Sigmoid colon (tissue), 7 donors: ENCODE data around the gene CCDC92B. TPM values are rescaled to one million over a fixed set of nuclear protein-coding genes. Genes with fewer than 3 reads are reported as not detected.

Source experiments
- DNase-seq: peaks from one replicate; pipeline ENCODE4 v3.0.0-alpha.2; 2019
- H3K27ac ChIP-seq, 4 donors: fragments of 200-600 bp; sonication (generic); one replicate each; pipeline ENCODE4 v1.5.1; 2016 to 2019; ENCODE audit warnings: mild to moderate bottlenecking in 1 of 4
- H3K27me3 ChIP-seq, 3 donors: fragments of 200-600 bp; sonication (generic); one replicate each; pipeline ENCODE4 v1.5.1; 2019; ENCODE audit warnings: mild to moderate bottlenecking in 1 of 3
- H3K36me3 ChIP-seq, 4 donors: fragments of 200-600 bp; sonication (generic); one replicate each; pipeline ENCODE4 v1.5.1; 2016 to 2019
- H3K4me1 ChIP-seq, 4 donors: fragments of 200-600 bp; sonication (generic); one replicate each; pipeline ENCODE4 v1.5.1; 2017 to 2019
- H3K4me3 ChIP-seq, 4 donors: fragments of 200-600 bp; sonication (generic); one replicate each; pipeline ENCODE4 v1.5.1; 2017 to 2019; ENCODE audit warnings: mild to moderate bottlenecking in 2 of 4, moderate library complexity in 1 of 4
- H3K9me3 ChIP-seq, 4 donors: fragments of 200-600 bp in 3 of 4; sonication (generic) in 3 of 4; one replicate each; pipeline versions ENCODE4 v1.5.1 to v1.6.1; 2013 to 2019
- EP300 ChIP-seq, 4 donors: sonication (generic); formaldehyde crosslinking; IDR thresholded peaks; one replicate each; pipeline ENCODE4 v1.6.1; 2017; ENCODE audit warnings: antibody characterized with exemption in 4 of 4
- POLR2A ChIP-seq, 2 donors: fragments of 450-650 bp; IDR thresholded peaks; one replicate each; pipeline ENCODE4 v1.6.1; 2016; ENCODE audit warnings: antibody characterized with exemption in 2 of 2, mild to moderate bottlenecking in 2 of 2, moderate library complexity in 2 of 2
- POLR2AphosphoS5 ChIP-seq, 4 donors: sonication (generic); formaldehyde crosslinking; IDR thresholded peaks; one replicate each; pipeline ENCODE4 v1.6.1; 2017; ENCODE audit warnings: antibody characterized with exemption in 4 of 4
- WGBS, 2 donors: extraction: QIAGEN DNeasy Blood & Tissue Kit; methylation state at CpG; one replicate each; pipeline ENCODE4 v1.1.7; 2013; 5-methylcytosine and 5-hydroxymethylcytosine counted together
- intact Hi-C: fragments of 100-400 bp; cut with DNase I; formaldehyde crosslinking; loops from one replicate; pipeline ENCODE4 v1.15.1; 2023
- polyA plus RNA-seq, 3 donors: library from polyadenylated mRNA; stranded (reverse); fragments of 200-250 nt; gene quantifications; one replicate each; pipeline ENCODE4 v1.2.3, GENCODE V29; 2013
- total RNA-seq, 4 donors: library from RNA; depleted of rRNA; stranded (reverse); fragments of >200 nt; gene quantifications; one replicate each; pipeline ENCODE4 v1.1.0, GENCODE V29; 2016
- TF ChIP-seq, protein P1 (sequence below), 4 experiments: fragments of 450-650 bp in 3 of 4; fragments of 200-600 bp in 1 of 4; IDR thresholded peaks; one replicate each; pipeline ENCODE4 v1.5.1; 2016 to 2019; ENCODE audit warnings: antibody characterized with exemption in 4 of 4, mild to moderate bottlenecking in 3 of 4, moderate library complexity in 2 of 4
- donor health status: healthy with polysubstance abuse.
- donor health status: Bipolar disorder and iron deficiency.
- donor health status: healthy.

CCDC92B gene
- total and polyA plus RNA-seq, 7 donors: under 0.01 to 0.77 (median 0.18) TPM; not detected in 3

GRCh38 chr17:2737693-2738092 lies 11.8 kb downstream of the CCDC92B start:
- Histone ChIP-seq H3K4me1 (no peaks in the 10 kb centered on the region), H3K27ac (no peak overlapping the region), H3K27me3 (no peaks in the 10 kb centered on the region), H3K36me3 (no peaks in the 10 kb centered on the region), H3K4me3 (no peak overlapping the region), H3K9me3 (no peaks in the 10 kb centered on the region)
- no peak for DNase-seq
- intact Hi-C loops: no loop called here
- TF ChIP-seq, protein P1, sequence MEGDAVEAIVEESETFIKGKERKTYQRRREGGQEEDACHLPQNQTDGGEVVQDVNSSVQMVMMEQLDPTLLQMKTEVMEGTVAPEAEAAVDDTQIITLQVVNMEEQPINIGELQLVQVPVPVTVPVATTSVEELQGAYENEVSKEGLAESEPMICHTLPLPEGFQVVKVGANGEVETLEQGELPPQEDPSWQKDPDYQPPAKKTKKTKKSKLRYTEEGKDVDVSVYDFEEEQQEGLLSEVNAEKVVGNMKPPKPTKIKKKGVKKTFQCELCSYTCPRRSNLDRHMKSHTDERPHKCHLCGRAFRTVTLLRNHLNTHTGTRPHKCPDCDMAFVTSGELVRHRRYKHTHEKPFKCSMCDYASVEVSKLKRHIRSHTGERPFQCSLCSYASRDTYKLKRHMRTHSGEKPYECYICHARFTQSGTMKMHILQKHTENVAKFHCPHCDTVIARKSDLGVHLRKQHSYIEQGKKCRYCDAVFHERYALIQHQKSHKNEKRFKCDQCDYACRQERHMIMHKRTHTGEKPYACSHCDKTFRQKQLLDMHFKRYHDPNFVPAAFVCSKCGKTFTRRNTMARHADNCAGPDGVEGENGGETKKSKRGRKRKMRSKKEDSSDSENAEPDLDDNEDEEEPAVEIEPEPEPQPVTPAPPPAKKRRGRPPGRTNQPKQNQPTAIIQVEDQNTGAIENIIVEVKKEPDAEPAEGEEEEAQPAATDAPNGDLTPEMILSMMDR (IDR thresholded peaks at IDR 0.05): no peak
- TF ChIP-seq EP300 (IDR thresholded peaks at IDR 0.05) (no peak), POLR2A (IDR thresholded peaks at IDR 0.05) (no peak), POLR2AphosphoS5 (IDR thresholded peaks at IDR 0.05) (no peak)
- 86 to 89% methylated on average over 15 of the region's 15 CpGs for WGBS, 2 donors

GRCh38 chr17:2736956-2737355 lies 12.5 kb downstream of the CCDC92B start:
- TF ChIP-seq, protein P1 (IDR thresholded peaks at IDR 0.05): no peak
- no peak for TF ChIP-seq EP300 (IDR thresholded peaks at IDR 0.05)
- TF ChIP-seq POLR2A (IDR thresholded peaks at IDR 0.05): no peak
- no peak for TF ChIP-seq POLR2AphosphoS5 (IDR thresholded peaks at IDR 0.05)
- Histone ChIP-seq H3K9me3 (no peaks in the 10 kb centered on the region), H3K4me3 (no peak overlapping the region), H3K27ac (no peak overlapping the region), H3K27me3 (peaks cover 0 to 6% (median 0%) of the 10 kb centered on the region in 3 donors), H3K36me3 (no peaks in the 10 kb centered on the region), H3K4me1 (no peaks in the 10 kb centered on the region)
- intact Hi-C loops: no loop called here
- 89 to 93% methylated on average over 3 of the region's 3 CpGs for WGBS, 2 donors
- DNase-seq: no peak

DNA sequence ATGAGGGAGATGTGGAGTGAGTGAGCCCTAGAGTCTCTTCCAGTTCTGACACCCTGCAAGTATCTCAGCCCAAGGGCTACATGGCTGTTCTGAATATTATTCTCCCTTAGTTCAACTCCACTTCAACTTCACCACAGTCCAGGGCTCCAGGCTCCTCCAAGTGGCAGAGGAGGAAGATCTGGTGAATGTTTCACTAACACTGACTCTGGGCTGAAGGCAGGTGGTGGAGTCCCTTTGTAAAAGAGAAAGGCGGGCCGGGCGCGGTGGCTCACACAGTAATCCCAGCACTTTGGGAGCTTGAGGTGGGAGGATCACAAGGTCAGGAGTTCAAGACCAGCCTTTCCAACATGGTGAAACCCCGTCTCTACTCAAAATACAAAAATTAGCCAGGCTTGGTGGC lies 13.6 kb downstream of the CCDC92B start:
- Histone ChIP-seq H3K27me3 (peaks cover 0 to 17% (median 0%) of the 10 kb centered on the region in 3 donors), H3K9me3 (no peaks in the 10 kb centered on the region), H3K36me3 (no peaks in the 10 kb centered on the region), H3K4me3 (no peak overlapping the region), H3K4me1 (no peaks in the 10 kb centered on the region), H3K27ac (no peak overlapping the region)
- intact Hi-C loops: no loop called here
- DNase-seq: no peak
- no peak for TF ChIP-seq POLR2A (IDR thresholded peaks at IDR 0.05)
- TF ChIP-seq, protein P1 (IDR thresholded peaks at IDR 0.05): no peak
- no peak for TF ChIP-seq POLR2AphosphoS5 (IDR thresholded peaks at IDR 0.05)
- TF ChIP-seq EP300 (IDR thresholded peaks at IDR 0.05): no peak
- 14 to 63% methylated on average over 5 of the region's 5 CpGs for WGBS, 2 donors

DNA sequence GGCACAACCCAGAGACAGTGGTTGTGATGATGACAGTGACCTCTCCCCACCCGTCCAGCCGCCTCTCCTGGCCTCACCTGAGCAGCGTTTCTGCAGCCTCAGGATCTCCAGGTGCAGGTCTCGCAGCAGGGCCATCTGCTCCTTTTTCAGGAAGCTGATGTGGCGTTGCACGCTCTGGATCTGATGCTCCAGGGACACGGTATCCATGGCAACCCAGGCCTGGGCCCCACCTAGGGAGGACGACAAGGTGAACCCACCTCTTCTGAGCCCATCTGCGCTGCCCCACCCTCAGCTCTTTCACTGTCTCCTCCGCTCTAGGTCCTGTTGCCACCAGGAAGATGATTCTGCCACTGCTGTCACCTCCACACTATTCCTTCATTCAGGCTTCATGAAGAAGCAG lies 14.5 kb downstream of the CCDC92B start:
- 69 to 82% methylated on average over 10 of the region's 10 CpGs for WGBS, 2 donors

More for the DNA sequence above, 14.5 kb downstream of the CCDC92B start:
- TF ChIP-seq POLR2AphosphoS5 (IDR thresholded peaks at IDR 0.05) (no peak), POLR2A (IDR thresholded peaks at IDR 0.05) (no peak), EP300 (IDR thresholded peaks at IDR 0.05) (no peak)
- TF ChIP-seq, protein P1 (IDR thresholded peaks at IDR 0.05): no peak
- Histone ChIP-seq H3K4me1 (no peaks in the 10 kb centered on the region), H3K4me3 (no peak overlapping the region), H3K36me3 (no peaks in the 10 kb centered on the region), H3K27ac (no peak overlapping the region), H3K27me3 (peaks cover 0 to 24% (median 2%) of the 10 kb centered on the region in 3 donors), H3K9me3 (no peaks in the 10 kb centered on the region)
- DNase-seq: no peak
- intact Hi-C loops: no loop called here
